NK-92 (cell line): Measurements from ENCODE around the gene RNASE11.

Experiments
- DNase-seq: peaks from one replicate; lab custom pipeline; 2025; ENCODE audit not compliant: unreplicated experiment; lab: John Stamatoyannopoulos, UW

RNASE11 gene

GRCh38 chr14:20546877-20547276 is 40.9 kb downstream of the RNASE11 start:
- DNase-seq = no peak

GRCh38 chr14:20539906-20540305 is 47.9 kb downstream of the RNASE11 start:
- no peak for DNase-seq
